OCI-LY3 (cell line): ENCODE measurements around the gene LEFTY2.

Source experiments
- H2AFZ ChIP-seq: fragments of 200-600, 300-600 bp; shearing (Covaris generic); 2 replicates; pipeline ENCODE4 v1.6.0; 2014; ENCODE audit warnings: antibody characterized with exemption, low read depth, low read length
- H3K27ac ChIP-seq: fragments of 200-600, 300-600 bp; sonication (generic); 2 replicates; pipeline ENCODE4 v1.5.1; 2014; ENCODE audit warnings: mild to moderate bottlenecking, low read length, moderate library complexity, mixed read lengths
- H3K27me3 ChIP-seq: fragments of 200-600, 300-600 bp; sonication (generic); 2 replicates; pipeline ENCODE4 v1.6.1; 2014; ENCODE audit warnings: low read depth, low read length, mixed read lengths
- H3K36me3 ChIP-seq: fragments of 200-600, 300-600 bp; sonication (generic); replicated peaks from 2 replicates; pipeline ENCODE3; 2014; ENCODE audit warnings: low read depth, low read length, mixed read lengths
- H3K4me1 ChIP-seq: fragments of 300-600, 200-600 bp; sonication (generic); 2 replicates; pipeline ENCODE4 v1.6.1; 2014; ENCODE audit warnings: low read length, mixed read lengths
- H3K4me2 ChIP-seq: fragments of 200-600, 300-600 bp; sonication (generic); 2 replicates; pipeline ENCODE4 v1.6.1; 2014; ENCODE audit warnings: low read length, mixed read lengths
- H3K4me3 ChIP-seq: fragments of 300-600, 200-600 bp; sonication (generic); 2 replicates; pipeline ENCODE4 v1.5.1; 2014; ENCODE audit warnings: antibody characterized with exemption, mild to moderate bottlenecking, low read length, moderate library complexity
- H3K79me2 ChIP-seq: fragments of 300-600, 200-600 bp; shearing (Covaris generic); 2 replicates; pipeline ENCODE4 v1.6.1; 2014; ENCODE audit warnings: mild to moderate bottlenecking, low read length, mixed read lengths
- H3K9ac ChIP-seq: fragments of 300-600, 200-600 bp; shearing (Covaris generic); 2 replicates; pipeline ENCODE4 v1.6.0; 2014; ENCODE audit warnings: mild to moderate bottlenecking, low read length, moderate library complexity
- H3K9me3 ChIP-seq: fragments of 200-600, 300-600 bp; shearing (Covaris generic); 2 replicates; pipeline ENCODE4 v1.6.1; 2014; ENCODE audit warnings: low read length, mixed read lengths; ENCODE audit not compliant: insufficient read depth
- H4K20me1 ChIP-seq: fragments of 200-600, 300-600 bp; sonication (generic); 2 replicates; pipeline ENCODE4 v1.6.1; 2016; ENCODE audit warnings: low read length, mixed read lengths; ENCODE audit not compliant: insufficient read depth
- CTCF ChIP-seq: fragments of 200-600, 300-600 bp; sonication (generic); IDR thresholded peaks from 2 replicates; pipeline ENCODE4 v1.5.1; 2014; ENCODE audit warnings: antibody characterized with exemption, low read length, low read depth
- EZH2phosphoT487 ChIP-seq: fragments of 200-600 bp; shearing (Covaris generic); IDR thresholded peaks from 2 replicates; pipeline ENCODE4 v1.6.1; 2018; ENCODE audit warnings: antibody characterized with exemption, mixed run types, low read depth

The LEFTY2 gene

DNA sequence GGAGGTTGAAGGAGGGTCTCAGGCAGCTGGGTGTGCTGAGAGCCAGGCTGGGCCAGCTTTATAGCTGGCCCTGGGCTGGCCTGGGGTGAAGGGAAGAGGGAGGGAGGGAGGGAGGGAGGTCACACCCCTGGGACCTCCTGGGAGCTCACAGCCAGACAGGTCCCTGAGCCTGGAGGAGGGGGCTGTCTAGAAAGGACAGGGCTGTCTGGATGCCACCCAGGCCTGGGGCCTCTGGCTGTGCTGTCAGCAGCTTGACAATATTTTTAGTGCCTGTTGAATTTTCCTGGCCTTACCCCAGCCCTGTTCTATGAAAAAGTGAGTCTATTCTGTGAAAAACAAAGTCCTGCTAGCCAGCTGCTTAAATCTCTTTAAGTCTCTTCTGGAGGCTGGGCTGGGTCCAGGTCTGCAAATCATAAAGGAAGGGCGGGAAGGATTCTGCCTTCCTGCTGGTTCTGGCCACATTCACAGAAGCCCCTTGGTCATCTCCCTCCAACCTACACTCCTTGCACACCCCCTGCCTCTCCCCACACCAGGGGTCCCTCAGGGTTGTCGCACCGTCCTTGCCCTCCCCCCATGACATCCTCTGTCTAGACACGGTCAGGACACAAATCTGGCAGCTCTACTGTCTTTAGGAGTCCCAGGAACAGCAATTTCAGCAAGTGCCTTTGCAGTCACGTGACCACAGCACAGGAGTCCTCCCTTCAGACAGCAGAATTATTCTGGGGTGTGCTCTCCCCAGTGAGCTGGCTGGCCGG is at the start of gene LEFTY2:
TSS of gene LEFTY2 (minus strand) at position 34 of the 755 bp plus-strand sequence. CDS start 80 bp downstream, outside the sequence.
- no peak within 1 kb of the TSS for H2AFZ ChIP-seq
- peaks cover 20% of the 10 kb centered on the region for H3K27me3 ChIP-seq
- H3K9ac ChIP-seq, result no peak within 1 kb of the TSS
- peak within 1 kb of the TSS; percentile 63 for H3K4me2 ChIP-seq
- H3K4me1 ChIP-seq, result peaks cover 28% of the 10 kb centered on the region
- H3K4me3 ChIP-seq, result no peak within 1 kb of the TSS; the same call in 1 of the 2 replicates
- H3K9me3 ChIP-seq, result no peaks in the 10 kb centered on the region
- no peaks in the 10 kb centered on the region for H4K20me1 ChIP-seq
- no peak within 1 kb of the TSS for H3K27ac ChIP-seq
- TF ChIP-seq CTCF (no peak), EZH2phosphoT487 (no peak)
- H3K79me2 ChIP-seq, result no peaks in the 10 kb centered on the region
- H3K36me3 ChIP-seq, result no peaks in the 10 kb centered on the region

DNA sequence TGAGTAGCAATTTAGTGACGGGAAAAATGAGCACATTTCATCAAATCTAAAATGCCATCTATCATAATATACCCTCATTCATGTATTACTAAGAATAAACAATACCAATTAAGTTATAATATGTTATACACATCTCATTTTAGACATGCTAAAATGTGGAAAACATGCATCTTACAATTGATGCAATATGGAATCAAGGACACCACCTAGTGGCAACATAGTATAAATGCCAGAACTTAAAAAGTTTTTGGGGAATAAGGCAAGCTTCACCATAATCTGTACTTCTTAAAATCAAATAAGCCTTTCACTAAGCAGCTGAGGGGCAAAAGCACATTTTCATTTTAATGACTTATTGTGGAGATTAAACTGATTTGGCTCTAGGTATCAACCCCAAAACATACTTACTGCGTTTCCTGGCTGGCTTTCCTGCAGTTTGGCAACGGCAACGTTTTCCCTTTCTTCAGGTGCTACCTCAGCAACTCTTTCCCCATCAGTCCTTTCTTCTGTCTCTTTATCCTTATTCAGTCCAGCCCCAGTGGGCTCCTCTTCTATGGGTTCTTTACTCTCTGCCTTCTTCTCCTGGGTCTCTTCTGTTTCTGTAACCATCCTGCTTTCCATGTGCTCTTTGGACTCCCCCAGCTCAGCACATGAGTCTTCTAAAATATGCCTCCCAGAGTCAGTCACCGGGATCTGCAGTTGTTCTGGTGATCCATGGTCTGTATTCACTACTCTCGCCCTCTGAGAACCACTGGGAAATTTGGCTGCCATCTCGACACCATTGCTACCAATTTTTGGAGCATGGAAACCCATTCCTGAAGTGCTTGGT is 46.7 kb upstream of the LEFTY2 start:
- TF ChIP-seq CTCF (peak; percentile 83), EZH2phosphoT487 (no peak)
- H3K9me3 ChIP-seq, result no peaks in the 10 kb centered on the region
- no peak overlapping the region for H3K9ac ChIP-seq
- H2AFZ ChIP-seq, result no peak overlapping the region
- H3K4me1 ChIP-seq, result peaks cover 12% of the 10 kb centered on the region
- peaks cover 61% of the 10 kb centered on the region for H3K36me3 ChIP-seq
- H3K4me2 ChIP-seq, result no peak overlapping the region
- H3K27ac ChIP-seq, result no peak overlapping the region
- peaks cover 14% of the 10 kb centered on the region; the same call in 1 of the 2 replicates for H3K79me2 ChIP-seq
- H4K20me1 ChIP-seq, result peaks cover 12% of the 10 kb centered on the region
- no peaks in the 10 kb centered on the region for H3K27me3 ChIP-seq
- no peak overlapping the region for H3K4me3 ChIP-seq

DNA sequence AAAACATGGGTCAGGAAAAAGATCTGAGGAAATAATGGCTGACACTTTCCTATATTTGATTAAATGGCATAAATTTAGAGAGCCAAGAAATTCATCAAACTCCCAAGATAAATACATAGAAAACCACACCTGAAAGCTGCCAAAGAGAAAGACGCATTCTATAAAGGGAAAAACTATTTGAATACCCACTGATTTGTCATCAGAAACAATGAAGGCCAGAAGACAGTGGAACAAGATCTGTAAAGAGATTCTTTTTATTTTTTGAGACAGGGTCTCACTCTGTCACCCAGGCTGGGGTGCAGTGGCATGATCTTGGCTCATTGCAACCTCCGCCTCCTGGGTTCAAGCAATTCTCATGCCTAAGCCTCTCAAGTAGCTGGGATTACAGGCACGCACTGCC is 40.7 kb upstream of the LEFTY2 start:
- H3K36me3 ChIP-seq, result peaks cover 59% of the 10 kb centered on the region
- no peak overlapping the region for H3K4me3 ChIP-seq
- H2AFZ ChIP-seq, result no peak overlapping the region
- H3K9me3 ChIP-seq, result peaks cover 4% of the 10 kb centered on the region; the same call in 1 of the 2 replicates
- no peaks in the 10 kb centered on the region for H3K27me3 ChIP-seq
- peaks cover 9% of the 10 kb centered on the region; the same call in 1 of the 2 replicates for H3K79me2 ChIP-seq
- no peak overlapping the region for H3K4me2 ChIP-seq
- peaks cover 9% of the 10 kb centered on the region; the same call in 1 of the 2 replicates for H4K20me1 ChIP-seq
- H3K27ac ChIP-seq, result no peak overlapping the region
- H3K9ac ChIP-seq, result no peak overlapping the region
- H3K4me1 ChIP-seq, result peaks cover 12% of the 10 kb centered on the region
- TF ChIP-seq EZH2phosphoT487, result no peak
- no peak for TF ChIP-seq CTCF
